Trophoblast cell (in vitro differentiated cells and primary cell): ENCODE data around the gene MAMDC2.

Source experiments
- DNase-seq, 2 donors: peaks; one replicate each; pipeline ENCODE4 v3.0.0-alpha.2; 2016
- H2AFZ ChIP-seq: 2 replicates; pipeline ENCODE4 v1.6.1; 2013; ENCODE audit warnings: low read length, moderate library complexity, mild to moderate bottlenecking; ENCODE audit not compliant: insufficient read depth, poor library complexity
- H2AK5ac ChIP-seq: 2 replicates; pipeline ENCODE4 v1.6.1; 2013; ENCODE audit warnings: mild to moderate bottlenecking, low read length
- H2BK120ac ChIP-seq: 2 replicates; pipeline ENCODE4 v1.6.1; 2013; ENCODE audit warnings: low read length, mild to moderate bottlenecking, moderate library complexity; ENCODE audit not compliant: insufficient read depth, poor library complexity
- H2BK12ac ChIP-seq: 2 replicates; pipeline ENCODE4 v1.6.1; 2013; ENCODE audit warnings: mild to moderate bottlenecking, low read length, moderate library complexity
- H2BK5ac ChIP-seq: 2 replicates; pipeline ENCODE4 v1.6.1; 2013; ENCODE audit warnings: low read length, low read depth, moderate library complexity, mild to moderate bottlenecking; ENCODE audit not compliant: poor library complexity
- H3K14ac ChIP-seq: 2 replicates; pipeline ENCODE4 v1.6.1; 2013; ENCODE audit warnings: mild to moderate bottlenecking, low read length
- H3K18ac ChIP-seq: 2 replicates; pipeline ENCODE4 v1.6.1; 2013; ENCODE audit warnings: mild to moderate bottlenecking, low read length
- H3K23ac ChIP-seq: 2 replicates; pipeline ENCODE4 v1.6.1; 2013; ENCODE audit warnings: low read length
- H3K27ac ChIP-seq: 2 replicates; pipeline ENCODE4 v1.5.1; 2013; ENCODE audit warnings: low read depth, mild to moderate bottlenecking, inconsistent platforms, low read length, moderate library complexity
- H3K27me3 ChIP-seq: 2 replicates; pipeline ENCODE4 v1.6.1; 2013; ENCODE audit warnings: inconsistent platforms, mild to moderate bottlenecking, low read length, moderate library complexity; ENCODE audit not compliant: insufficient read depth
- H3K36me3 ChIP-seq, 2 experiments: 1 replicate in 1 of 2; 2 replicates in 1 of 2; pipeline ENCODE4 v1.6.1; 2013; ENCODE audit warnings: low read length in 2 of 2, mild to moderate bottlenecking in 2 of 2, moderate library complexity in 1 of 2; ENCODE audit not compliant: insufficient read depth in 2 of 2, control insufficient read depth in 1 of 2
- H3K4ac ChIP-seq: 2 replicates; pipeline ENCODE4 v1.6.1; 2013; ENCODE audit warnings: low read depth, mild to moderate bottlenecking, low read length, moderate library complexity
- H3K4me1 ChIP-seq, 2 experiments: 1 replicate in 1 of 2; 2 replicates in 1 of 2; pipeline ENCODE4 v1.6.1; 2013; ENCODE audit warnings: low read length in 2 of 2, mild to moderate bottlenecking in 2 of 2, moderate library complexity in 1 of 2; ENCODE audit not compliant: insufficient read depth in 2 of 2, control insufficient read depth in 1 of 2
- H3K4me2 ChIP-seq: 2 replicates; pipeline ENCODE4 v1.6.1; 2013; ENCODE audit warnings: inconsistent platforms, mild to moderate bottlenecking, low read length, moderate library complexity
- H3K4me3 ChIP-seq: 2 replicates; pipeline ENCODE4 v1.5.1; 2013; ENCODE audit warnings: mild to moderate bottlenecking, low read depth, low read length, inconsistent platforms
- H3K79me1 ChIP-seq: one replicate; pipeline ENCODE4 v1.6.1; 2013; ENCODE audit warnings: low read length
- H3K79me2 ChIP-seq: 2 replicates; pipeline ENCODE4 v1.6.1; 2013; ENCODE audit warnings: low read length, mild to moderate bottlenecking; ENCODE audit not compliant: control insufficient read depth, insufficient read depth, poor library complexity
- H3K9ac ChIP-seq: 2 replicates; pipeline ENCODE4 v1.6.1; 2013; ENCODE audit warnings: mild to moderate bottlenecking, low read length
- H3K9me3 ChIP-seq: 2 replicates; pipeline ENCODE4 v1.6.1; 2013; ENCODE audit warnings: low read depth, mild to moderate bottlenecking, control low read depth, inconsistent platforms, low read length; ENCODE audit not compliant: insufficient read depth
- H4K12ac ChIP-seq: 2 replicates; pipeline ENCODE4 v1.6.1; 2013; ENCODE audit warnings: low read depth, mild to moderate bottlenecking, low read length, moderate library complexity
- H4K8ac ChIP-seq: 2 replicates; pipeline ENCODE4 v1.6.1; 2013; ENCODE audit warnings: low read depth, mild to moderate bottlenecking, low read length, moderate library complexity
- H4K91ac ChIP-seq: one replicate; pipeline ENCODE4 v1.6.1; 2013; ENCODE audit warnings: low read depth, mild to moderate bottlenecking, low read length, moderate library complexity
- WGBS: extraction: QIAGEN DNeasy Blood & Tissue Kit; methylation state at CpG from one replicate; pipeline ENCODE4 v1.1.7; 2013; ENCODE audit warnings: missing lambda C conversion rate; ENCODE audit not compliant: insufficient read length, insufficient coverage; ENCODE audit errors: extremely low coverage; 5-methylcytosine and 5-hydroxymethylcytosine counted together

The MAMDC2 gene

GRCh38 chr9:70093944-70094343 is 50.3 kb downstream of the MAMDC2 start:
- Histone ChIP-seq H3K9me3 (no peaks in the 10 kb centered on the region), H3K4me3 (no peak overlapping the region), H2AK5ac (no peak overlapping the region), H2AFZ (no peak overlapping the region), H3K9ac (no peak overlapping the region), H3K18ac (no peak overlapping the region), H3K4ac (no peak overlapping the region), H3K4me2 (no peak overlapping the region), H3K23ac (no peak overlapping the region), H4K8ac (no peak overlapping the region), H3K4me1 (no peaks in the 10 kb centered on the region), H3K14ac (no peak overlapping the region), H4K12ac (no peak overlapping the region), H2BK5ac (no peak overlapping the region), H4K91ac (no peak overlapping the region), H3K27ac (no peak overlapping the region), H2BK12ac (no peak overlapping the region), H3K36me3 (no peaks in the 10 kb centered on the region), H3K79me2 (no peaks in the 10 kb centered on the region), H3K27me3 (no peaks in the 10 kb centered on the region), H3K79me1 (no peaks in the 10 kb centered on the region), H2BK120ac (no peak overlapping the region)
- no peak for DNase-seq
- no CpG with 5 or more reads among the region's 1 CpG for WGBS

- no peak overlapping the region for H4K12ac ChIP-seq
- H3K18ac ChIP-seq: no peak overlapping the region
- H3K4ac ChIP-seq: no peak overlapping the region
- H3K23ac ChIP-seq: no peak overlapping the region
- no peaks in the 10 kb centered on the region for H3K9me3 ChIP-seq
- no peak for DNase-seq
- no peak overlapping the region for H3K27ac ChIP-seq
- no peaks in the 10 kb centered on the region for H3K79me2 ChIP-seq
- H2BK5ac ChIP-seq: no peak overlapping the region
- no peaks in the 10 kb centered on the region for H3K4me1 ChIP-seq
- H2BK12ac ChIP-seq: no peak overlapping the region
- no peak overlapping the region for H4K91ac ChIP-seq
- H3K4me3 ChIP-seq: no peak overlapping the region
- H2BK120ac ChIP-seq: no peak overlapping the region
- H3K4me2 ChIP-seq: no peak overlapping the region
- no peaks in the 10 kb centered on the region for H3K79me1 ChIP-seq
- no peaks in the 10 kb centered on the region for H3K27me3 ChIP-seq
- no peaks in the 10 kb centered on the region for H3K36me3 ChIP-seq
- no peak overlapping the region for H2AFZ ChIP-seq
- H2AK5ac ChIP-seq: no peak overlapping the region
- no peak overlapping the region for H4K8ac ChIP-seq
- no peak overlapping the region for H3K9ac ChIP-seq
- no peak overlapping the region for H3K14ac ChIP-seq
Observed at GRCh38 chr9:70094747-70095146, 51.1 kb downstream of the MAMDC2 start.

GRCh38 chr9:70097187-70097586 is 53.5 kb downstream of the MAMDC2 start:
- Histone ChIP-seq H3K79me2 (no peaks in the 10 kb centered on the region), H3K4me1 (no peaks in the 10 kb centered on the region), H3K27me3 (no peaks in the 10 kb centered on the region), H3K27ac (no peak overlapping the region), H3K9ac (no peak overlapping the region), H4K12ac (no peak overlapping the region), H3K36me3 (no peaks in the 10 kb centered on the region), H2AK5ac (no peak overlapping the region), H3K4ac (no peak overlapping the region), H3K4me2 (no peak overlapping the region), H4K91ac (no peak overlapping the region), H3K18ac (no peak overlapping the region), H3K9me3 (no peaks in the 10 kb centered on the region), H2BK120ac (no peak overlapping the region), H2AFZ (no peak overlapping the region), H3K14ac (no peak overlapping the region), H3K79me1 (no peaks in the 10 kb centered on the region), H2BK5ac (no peak overlapping the region), H4K8ac (no peak overlapping the region), H3K4me3 (no peak overlapping the region), H2BK12ac (no peak overlapping the region), H3K23ac (no peak overlapping the region)
- WGBS: no CpG with 5 or more reads among the region's 4 CpGs
- no peak for DNase-seq

- no CpG with 5 or more reads among the region's 4 CpGs for WGBS
Observed at GRCh38 chr9:70100362-70100761, 56.7 kb downstream of the MAMDC2 start.

More at GRCh38 chr9:70100362-70100761, 56.7 kb downstream of the MAMDC2 start:
- H4K91ac ChIP-seq: no peak overlapping the region
- no peak overlapping the region for H4K8ac ChIP-seq
- H3K4me1 ChIP-seq: no peaks in the 10 kb centered on the region
- no peak overlapping the region for H2BK120ac ChIP-seq
- H3K14ac ChIP-seq: no peak overlapping the region
- peak; percentile 32 to 50 for DNase-seq
- H3K9me3 ChIP-seq: no peaks in the 10 kb centered on the region
- H3K4me2 ChIP-seq: no peak overlapping the region
- no peak overlapping the region for H3K4me3 ChIP-seq
- no peaks in the 10 kb centered on the region for H3K79me1 ChIP-seq
- no peak overlapping the region for H3K9ac ChIP-seq
- H2BK12ac ChIP-seq: no peak overlapping the region
- no peaks in the 10 kb centered on the region for H3K79me2 ChIP-seq
- no peak overlapping the region for H4K12ac ChIP-seq
- no peaks in the 10 kb centered on the region for H3K27me3 ChIP-seq
- no peak overlapping the region for H3K18ac ChIP-seq
- no peak overlapping the region for H2BK5ac ChIP-seq
- no peak overlapping the region for H3K4ac ChIP-seq
- H3K36me3 ChIP-seq: no peaks in the 10 kb centered on the region
- H3K23ac ChIP-seq: no peak overlapping the region
- H3K27ac ChIP-seq: no peak overlapping the region
- no peak overlapping the region for H2AFZ ChIP-seq
- no peak overlapping the region for H2AK5ac ChIP-seq
